ENCODE data around the gene YWHAH.
A peak's percentile ranks its signal among the peaks of the same experiment; 100 is the strongest.

The YWHAH gene

GRCh38 chr22:31920306-31920705, 24.0 kb upstream of the YWHAH start:
- intact Hi-C loops (cut with DNase I): no loop called here

GRCh38 chr22:31921106-31921505, 23.2 kb upstream of the YWHAH start:
- intact Hi-C loops (cut with DNase I): no loop called here
- no peak for DNase-seq

More at GRCh38 chr22:31920306-31920705, 24.0 kb upstream of the YWHAH start:
- DNase-seq: peak in 25 of 42 donors; percentile 37 to 84 (median 56)

GRCh38 chr22:31922534-31922933, 21.8 kb upstream of the YWHAH start:
- no peak for DNase-seq

GRCh38 chr22:31923136-31923535, 21.2 kb upstream of the YWHAH start:
- DNase-seq: peak in 18 of 42 donors; percentile 32 to 67 (median 48)
- intact Hi-C loops (cut with DNase I): no loop called here

More at GRCh38 chr22:31922534-31922933, 21.8 kb upstream of the YWHAH start:
- intact Hi-C loops (cut with DNase I): no loop called here

- DNase-seq: no peak
- intact Hi-C loops (cut with DNase I): no loop called here
Measured at GRCh38 chr22:31923747-31924146, 20.6 kb upstream of the YWHAH start.

- no peak for DNase-seq
- intact Hi-C loops (cut with DNase I): no loop called here
Measured at GRCh38 chr22:31925056-31925455, 19.3 kb upstream of the YWHAH start.

GRCh38 chr22:31926024-31926423, 18.3 kb upstream of the YWHAH start:
- intact Hi-C loops (cut with DNase I): no loop called here
- no peak for DNase-seq

- DNase-seq: peak; percentile 63 to 97 (median 84)
Measured at GRCh38 chr22:31926969-31927368, 17.4 kb upstream of the YWHAH start.

GRCh38 chr22:31927562-31927961, 16.8 kb upstream of the YWHAH start:
- DNase-seq: no peak
- intact Hi-C loops (cut with DNase I): no loop called here

More at GRCh38 chr22:31926969-31927368, 17.4 kb upstream of the YWHAH start:
- intact Hi-C loops (cut with DNase I): no loop called here

- peak in 37 of 42 donors; percentile 16 to 78 (median 54) for DNase-seq
- intact Hi-C loops (cut with DNase I): no loop called here
Measured at GRCh38 chr22:31929167-31929930, 15.0 kb upstream of the YWHAH start.

- no peak for DNase-seq
- intact Hi-C loops (cut with DNase I): no loop called here
Measured at GRCh38 chr22:31932863-31933262, 11.5 kb upstream of the YWHAH start.

GRCh38 chr22:31933406-31933805, 10.9 kb upstream of the YWHAH start:
- intact Hi-C loops (cut with DNase I): no loop called here
- DNase-seq: no peak

GRCh38 chr22:31933816-31934482, 10.4 kb upstream of the YWHAH start:
- intact Hi-C loops (cut with DNase I): no loop called here
- no peak for DNase-seq

- intact Hi-C loops (cut with DNase I): no loop called here
- DNase-seq: peak in 1 of 42 donors; percentile 26
Measured at GRCh38 chr22:31935961-31936635, 8.2 kb upstream of the YWHAH start.

GRCh38 chr22:31937341-31937740, 7.0 kb upstream of the YWHAH start:
- peak in 1 of 42 donors; percentile 7 for DNase-seq

GRCh38 chr22:31938296-31938695, 6.0 kb upstream of the YWHAH start:
- peak in 28 of 42 donors; percentile 38 to 84 (median 59) for DNase-seq
- intact Hi-C loops (cut with DNase I): no loop called here

More at GRCh38 chr22:31937341-31937740, 7.0 kb upstream of the YWHAH start:
- intact Hi-C loops (cut with DNase I): no loop called here

GRCh38 chr22:31940506-31940905, 3.8 kb upstream of the YWHAH start:
- no peak for DNase-seq
- intact Hi-C loops (cut with DNase I): loop anchor here (10.0 kb wide), 3 partner anchors 46 to 446 kb away; partner anchors contain the start of genes DEPDC5, PRR14L and SFI1

- intact Hi-C loops (cut with DNase I): loop anchor here (10.0 kb wide), 3 partner anchors 47 to 447 kb away; partner anchors contain the start of genes DEPDC5, PRR14L and SFI1
- no peak for DNase-seq
Measured at GRCh38 chr22:31942091-31942490, 2.2 kb upstream of the YWHAH start.

GRCh38 chr22:31943206-31943977, 943 bp upstream of the YWHAH start:
- peak in 1 of 42 donors; percentile 48 for DNase-seq
- intact Hi-C loops (cut with DNase I): loop anchor here (10.0 kb wide), 3 partner anchors 49 to 449 kb away; partner anchors contain the start of genes DEPDC5, PRR14L and SFI1
